HG02840 (cell line): ENCODE data around the gene BANP.
"Not testable (repeated sequence)": the region's sequence is repeated elsewhere in the genome, so short reads cannot be mapped to it uniquely, and the experiment has no call there.

Experiments
- ATAC-seq: cut with Tn5 transposase; IDR thresholded peaks from one replicate; pipeline ENCODE4 v1.9.1; 2021; ENCODE audit warnings: mild to moderate bottlenecking, moderate library complexity, moderate number of reproducible peaks; ENCODE audit not compliant: unreplicated experiment, low FRiP score

Gene BANP, protein sequence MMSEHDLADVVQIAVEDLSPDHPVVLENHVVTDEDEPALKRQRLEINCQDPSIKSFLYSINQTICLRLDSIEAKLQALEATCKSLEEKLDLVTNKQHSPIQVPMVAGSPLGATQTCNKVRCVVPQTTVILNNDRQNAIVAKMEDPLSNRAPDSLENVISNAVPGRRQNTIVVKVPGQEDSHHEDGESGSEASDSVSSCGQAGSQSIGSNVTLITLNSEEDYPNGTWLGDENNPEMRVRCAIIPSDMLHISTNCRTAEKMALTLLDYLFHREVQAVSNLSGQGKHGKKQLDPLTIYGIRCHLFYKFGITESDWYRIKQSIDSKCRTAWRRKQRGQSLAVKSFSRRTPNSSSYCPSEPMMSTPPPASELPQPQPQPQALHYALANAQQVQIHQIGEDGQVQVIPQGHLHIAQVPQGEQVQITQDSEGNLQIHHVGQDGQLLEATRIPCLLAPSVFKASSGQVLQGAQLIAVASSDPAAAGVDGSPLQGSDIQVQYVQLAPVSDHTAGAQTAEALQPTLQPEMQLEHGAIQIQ

DNA sequence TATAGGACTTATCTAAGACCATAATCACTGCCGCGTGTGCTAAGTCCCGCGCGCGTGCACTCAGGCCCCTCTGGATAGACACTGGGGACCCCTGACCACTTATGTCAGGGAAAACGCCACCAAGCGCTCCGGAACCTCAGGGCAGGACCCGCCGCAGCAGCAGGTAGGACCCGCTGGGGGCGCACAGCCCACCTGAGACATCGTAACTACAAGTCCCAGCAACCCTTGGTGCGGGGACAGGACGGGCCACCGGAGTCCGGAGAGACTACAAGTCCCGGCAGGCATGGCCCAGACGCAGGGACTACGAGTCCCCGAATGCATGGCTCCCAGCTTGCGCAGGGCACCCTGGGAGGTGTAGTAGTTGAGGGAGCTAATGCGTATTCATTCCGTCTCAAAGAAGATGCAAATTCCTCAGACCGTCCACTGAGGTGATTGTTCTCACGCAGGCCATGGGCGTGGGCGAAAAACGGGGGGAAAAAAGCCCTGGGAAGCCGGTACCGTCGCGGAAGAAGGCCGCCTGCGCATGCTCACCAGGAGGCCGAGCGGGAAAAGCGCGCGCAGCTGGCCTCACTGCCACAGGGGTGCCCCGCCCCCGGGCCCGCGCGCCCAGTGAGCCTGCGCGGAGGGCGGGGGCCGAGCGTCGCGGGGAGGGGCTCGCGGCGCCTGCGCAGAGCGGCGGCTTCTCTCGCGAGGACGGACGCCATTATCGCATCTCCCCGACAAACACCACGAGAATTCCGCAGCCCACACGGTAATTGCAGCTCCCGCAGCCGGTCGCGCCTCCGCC is at the start of gene BANP:
Gene BANP (plus strand): TSS at position 670 of the 787 bp plus-strand sequence. CDS start 23,682 bp downstream, outside the sequence.
- ATAC-seq = peak; percentile 89

DNA sequence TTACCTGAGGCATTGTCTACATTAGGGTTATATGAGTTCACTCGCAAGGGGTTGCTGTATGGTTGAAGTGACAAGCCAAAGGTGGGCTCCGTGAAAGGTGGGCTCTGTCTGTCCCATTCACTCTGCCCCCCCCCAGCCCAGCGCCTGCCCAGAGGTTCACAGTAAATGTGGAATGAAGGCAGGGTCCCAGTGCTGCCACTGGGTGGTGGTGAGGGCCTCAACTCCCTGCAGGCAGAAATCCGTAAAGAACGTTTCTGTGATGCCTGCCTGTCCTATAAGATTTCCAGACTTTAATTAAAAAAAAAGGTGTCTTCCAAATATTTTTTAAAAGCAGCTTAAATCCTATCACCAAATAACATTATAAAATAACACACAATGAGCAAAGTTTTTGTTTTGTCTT is 46.3 kb upstream of the BANP start:
- ATAC-seq = not testable (repeated sequence)

DNA sequence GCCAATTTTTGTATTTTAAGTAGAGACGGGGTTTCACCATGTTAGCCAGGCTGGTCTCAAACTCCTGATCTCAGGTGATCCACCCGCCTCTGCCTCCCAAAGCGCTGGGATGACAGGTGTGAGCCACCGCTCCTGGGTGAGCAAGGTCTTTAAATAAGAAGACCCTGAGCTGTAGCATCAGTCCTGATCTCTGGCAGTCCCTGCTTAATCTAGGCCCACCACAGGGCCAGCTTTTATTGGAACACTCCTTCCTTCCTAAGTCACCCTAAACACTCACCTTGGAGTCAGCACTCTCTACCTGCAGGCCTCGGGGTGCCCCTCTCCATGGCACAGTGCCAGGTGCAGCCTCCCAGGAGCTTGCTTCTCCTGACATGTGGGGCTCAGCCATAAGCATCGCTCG is 45.7 kb upstream of the BANP start:
- ATAC-seq = not testable (repeated sequence)

DNA sequence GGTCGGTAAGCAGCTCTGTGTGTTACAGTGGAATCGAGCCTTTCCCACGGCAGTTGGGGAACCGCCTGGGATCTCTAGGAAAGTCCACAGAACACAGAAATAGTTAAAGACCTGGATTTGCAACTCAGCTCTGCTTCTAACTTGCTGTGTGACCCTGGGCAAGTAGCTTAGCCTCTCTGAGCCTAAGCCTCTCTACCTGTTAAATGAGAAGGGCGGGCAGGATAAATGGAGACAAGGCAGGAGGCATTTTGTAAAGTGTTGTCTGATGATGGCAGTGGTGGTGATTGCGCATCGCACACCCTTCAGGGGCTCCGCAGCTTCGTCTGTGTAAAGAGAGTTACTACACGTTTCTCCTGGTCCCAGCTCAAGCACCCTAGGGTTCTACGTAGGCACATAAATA is 43.1 kb upstream of the BANP start:
- ATAC-seq = not testable (repeated sequence)

DNA sequence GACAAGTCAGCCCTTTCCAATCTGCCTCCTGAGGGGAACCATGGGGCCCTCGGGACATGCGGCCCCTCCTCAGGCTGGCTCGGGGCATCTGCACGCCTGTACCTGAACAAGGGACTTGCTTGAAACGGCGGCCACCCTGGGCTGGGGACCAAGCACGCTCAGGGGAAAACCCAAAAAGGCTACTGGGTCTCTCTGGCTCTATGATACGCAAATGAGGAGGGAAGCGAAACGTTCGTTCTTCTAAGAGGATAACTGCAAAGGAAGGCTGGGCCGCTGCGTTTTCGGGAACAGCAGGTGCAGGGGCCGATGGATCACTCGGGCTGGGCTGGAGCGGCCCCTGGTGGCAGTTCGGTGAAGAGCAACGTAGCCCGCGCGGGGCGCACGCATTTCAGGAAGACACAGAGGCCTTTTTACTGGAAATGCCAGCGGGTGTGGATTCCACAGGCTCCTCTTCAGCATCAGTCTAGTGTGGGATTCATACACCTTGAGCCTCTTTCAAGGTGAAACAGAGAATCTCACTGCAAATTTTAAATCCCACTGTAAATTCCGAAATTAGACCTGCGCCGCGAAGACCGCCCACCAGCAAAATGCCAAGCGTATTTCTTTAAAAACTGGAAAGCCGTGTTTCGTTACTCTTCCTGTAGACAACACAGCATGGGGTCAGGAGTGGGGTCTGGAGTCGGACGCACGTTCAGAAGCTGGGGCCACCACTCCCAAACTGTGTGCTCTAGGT is 41.9 kb upstream of the BANP start:
- ATAC-seq = peak; percentile 65

DNA sequence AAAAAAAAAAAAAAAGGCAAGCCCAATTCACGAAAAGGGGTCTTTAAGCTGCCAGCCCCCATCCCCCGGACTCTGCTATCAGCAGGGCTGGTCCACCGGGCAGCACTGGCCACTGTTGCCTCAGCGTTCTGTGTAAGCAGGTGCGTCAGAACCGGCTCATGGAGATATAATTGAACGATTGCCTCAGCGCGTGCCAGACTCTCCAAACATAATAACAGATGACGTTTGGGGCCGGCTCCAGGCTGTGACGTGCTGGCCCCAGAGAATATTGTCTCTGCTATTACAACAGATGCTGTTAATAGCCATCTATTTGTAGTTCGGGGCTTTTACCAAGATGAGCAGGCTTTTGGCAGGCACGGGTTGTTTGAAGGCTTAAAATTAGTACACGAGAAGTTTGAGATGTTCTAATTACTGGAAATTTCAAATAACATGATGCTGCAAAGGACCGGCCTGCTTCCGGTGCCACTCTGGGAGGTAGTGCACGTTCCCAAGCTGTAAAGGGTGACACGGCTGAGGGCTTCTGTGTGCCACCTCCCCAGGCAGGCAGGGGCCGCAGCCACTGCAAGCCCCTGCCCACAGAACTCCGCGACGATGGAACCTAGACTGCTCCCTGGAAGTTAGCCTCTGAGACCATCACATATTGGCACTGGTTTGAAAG is 40.0 kb upstream of the BANP start:
- not testable (repeated sequence) for ATAC-seq

DNA sequence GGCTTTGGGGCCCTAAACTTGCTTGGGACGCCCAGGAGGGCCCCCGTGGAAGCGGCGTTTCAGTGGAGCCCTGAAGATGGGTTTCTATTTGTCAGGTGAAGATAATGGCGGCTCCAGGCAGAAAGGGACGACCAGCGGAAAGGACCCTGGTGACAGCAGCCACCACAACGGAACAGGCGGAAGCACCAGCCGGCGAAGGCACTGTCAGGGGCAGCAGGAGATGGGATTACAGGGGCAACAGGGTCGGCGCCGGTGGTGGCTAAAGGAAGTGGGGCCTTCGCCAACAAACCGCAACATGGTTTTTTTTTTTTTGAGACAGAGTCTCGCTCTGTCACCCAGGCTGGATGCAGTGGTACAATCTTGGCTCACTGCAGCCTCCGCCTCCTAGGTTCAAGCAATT is 38.5 kb upstream of the BANP start:
- not testable (repeated sequence) for ATAC-seq

DNA sequence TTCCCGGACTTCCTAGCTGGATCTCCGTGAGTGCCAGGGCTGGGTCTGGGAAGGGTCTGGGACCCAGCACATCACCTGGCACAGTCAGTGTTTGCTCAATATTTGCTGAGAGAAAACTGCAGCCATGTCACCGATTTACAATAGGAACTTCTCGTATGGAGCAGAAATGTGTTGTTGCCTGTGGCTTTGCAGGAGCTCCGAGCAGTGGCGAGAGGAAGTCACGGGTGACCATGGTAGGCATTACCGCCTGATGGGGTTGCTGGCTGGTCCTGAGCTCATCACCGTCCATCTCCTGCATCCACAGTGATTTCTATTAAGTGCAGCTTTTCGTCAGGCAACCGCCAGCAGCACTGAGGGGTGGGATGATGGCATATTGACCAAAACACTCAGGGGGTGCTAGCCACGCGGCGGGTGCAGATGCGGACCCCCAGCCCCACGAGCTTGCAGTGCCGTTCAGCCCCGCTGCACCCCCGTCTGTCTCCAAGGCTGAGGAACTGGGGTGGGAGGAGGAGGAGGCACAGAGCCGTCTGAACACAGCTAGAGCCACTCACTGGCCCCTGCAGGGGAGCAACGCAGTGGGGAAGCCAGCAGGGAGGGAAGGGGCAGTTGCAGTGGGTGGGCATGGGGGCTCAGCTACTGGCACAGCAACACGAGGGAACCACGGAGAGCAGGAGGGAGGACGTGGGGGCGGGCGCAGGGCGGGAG is 37.1 kb upstream of the BANP start:
- ATAC-seq = not testable (repeated sequence)

DNA sequence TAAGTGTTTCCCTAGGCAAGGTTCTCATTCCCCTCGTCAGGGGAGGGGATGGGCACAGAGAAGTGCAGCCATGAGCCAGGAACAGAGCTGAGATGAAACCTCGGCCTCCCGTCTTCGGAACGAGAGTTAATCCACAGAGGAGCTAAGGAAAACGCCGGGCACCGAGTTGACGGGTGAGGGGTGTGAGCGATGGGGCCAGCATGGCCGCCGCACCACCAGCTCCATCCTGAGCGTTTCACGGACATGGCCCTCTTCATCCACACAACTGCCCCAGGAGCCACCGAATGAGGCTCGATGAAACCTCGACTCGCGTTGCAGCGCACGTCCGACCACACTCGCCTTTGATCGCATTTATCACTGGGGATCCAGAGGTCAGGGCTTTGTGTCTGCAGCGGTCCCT is 36.4 kb upstream of the BANP start:
- no peak for ATAC-seq

DNA sequence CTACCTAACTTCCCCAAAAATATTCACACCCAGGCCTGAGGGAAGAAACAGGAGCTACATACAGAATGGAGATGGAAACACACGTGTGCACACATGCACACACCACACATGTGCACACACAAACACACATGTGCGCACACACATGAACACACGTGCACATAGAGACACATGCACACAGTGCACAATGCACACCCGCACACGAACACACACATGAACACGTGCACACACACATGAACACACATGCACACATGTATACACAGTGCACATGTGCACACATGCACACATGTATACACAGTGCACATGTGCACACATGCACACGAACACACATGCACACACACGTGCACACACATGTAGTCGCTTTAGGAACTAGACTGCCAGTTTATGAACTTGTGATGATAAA is 33.7 kb upstream of the BANP start:
- ATAC-seq = no peak

DNA sequence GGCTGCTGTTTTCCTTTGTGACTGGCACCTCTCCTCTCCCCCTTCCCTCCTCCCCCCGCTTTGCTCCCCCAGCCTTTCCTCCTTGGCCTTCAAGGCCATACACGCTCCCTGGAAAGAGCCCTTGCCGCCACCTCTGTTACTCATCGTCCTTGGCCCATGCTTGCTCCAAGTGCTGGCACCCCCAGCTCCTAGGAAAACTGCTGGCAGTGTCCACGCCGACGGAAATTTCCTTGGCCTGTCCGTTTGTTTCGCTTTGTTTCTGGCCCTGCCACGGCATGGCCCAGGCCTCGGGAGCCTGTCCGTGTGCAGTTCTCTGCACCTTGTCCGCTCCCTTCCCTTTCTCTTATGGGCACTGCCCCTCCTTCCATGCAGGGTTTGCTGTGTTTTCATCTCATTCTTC is 32.9 kb upstream of the BANP start:
- ATAC-seq = no peak

DNA sequence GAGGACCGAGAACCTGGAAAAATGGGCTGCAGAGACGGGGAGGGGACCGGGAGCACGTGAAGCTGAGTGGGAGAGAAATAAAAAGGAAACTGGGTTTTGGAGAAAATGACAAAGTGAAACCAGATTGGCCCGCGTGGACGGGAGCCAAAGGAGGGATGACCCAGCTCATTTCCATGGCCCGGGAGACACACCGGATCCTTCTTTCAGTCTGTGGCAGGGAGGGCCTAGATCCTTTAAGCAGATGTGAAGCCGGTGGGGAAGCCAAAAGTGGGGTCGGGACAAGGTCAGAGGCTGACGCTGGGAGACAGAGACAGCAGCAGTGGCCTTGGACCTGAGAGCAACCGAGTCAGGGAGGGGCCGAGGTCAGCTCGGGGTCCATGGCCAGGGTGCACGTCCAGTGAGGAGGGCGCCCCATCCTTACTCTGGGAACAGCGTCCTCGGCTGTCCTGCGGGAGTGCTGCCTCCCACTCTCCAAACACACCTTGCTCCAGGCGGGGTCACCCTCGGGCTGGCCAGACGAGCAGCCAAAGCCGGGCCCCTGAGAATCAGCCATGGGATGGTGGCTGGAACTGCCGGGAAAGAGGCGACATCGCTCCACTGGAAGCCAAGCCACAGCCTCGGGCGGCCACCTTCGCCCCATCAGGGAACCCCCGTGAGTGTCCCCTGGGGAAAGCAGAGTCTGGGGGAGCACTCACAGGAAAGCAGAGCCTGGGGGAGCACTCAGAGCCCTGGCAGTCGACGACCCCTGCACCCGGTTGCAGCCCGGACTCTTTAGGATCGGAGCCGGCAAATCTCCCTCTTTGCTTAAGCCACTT is 32.2 kb upstream of the BANP start:
- no peak for ATAC-seq

DNA sequence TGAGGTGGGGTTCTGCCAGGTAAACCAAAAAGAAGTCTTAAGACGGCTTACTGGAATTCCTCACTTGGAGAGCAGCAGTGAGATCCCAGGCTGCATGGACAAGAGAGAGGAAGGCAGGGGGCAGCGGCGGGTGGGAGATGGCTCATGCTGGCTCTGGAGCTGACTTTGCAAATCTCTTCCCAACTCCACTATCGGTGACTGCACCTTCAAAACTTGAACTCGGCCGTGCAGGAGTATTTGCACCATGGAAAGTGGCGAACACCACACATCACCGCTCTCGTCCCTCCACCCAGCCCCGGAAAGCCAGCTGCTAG is 31.6 kb upstream of the BANP start:
- no peak for ATAC-seq

DNA sequence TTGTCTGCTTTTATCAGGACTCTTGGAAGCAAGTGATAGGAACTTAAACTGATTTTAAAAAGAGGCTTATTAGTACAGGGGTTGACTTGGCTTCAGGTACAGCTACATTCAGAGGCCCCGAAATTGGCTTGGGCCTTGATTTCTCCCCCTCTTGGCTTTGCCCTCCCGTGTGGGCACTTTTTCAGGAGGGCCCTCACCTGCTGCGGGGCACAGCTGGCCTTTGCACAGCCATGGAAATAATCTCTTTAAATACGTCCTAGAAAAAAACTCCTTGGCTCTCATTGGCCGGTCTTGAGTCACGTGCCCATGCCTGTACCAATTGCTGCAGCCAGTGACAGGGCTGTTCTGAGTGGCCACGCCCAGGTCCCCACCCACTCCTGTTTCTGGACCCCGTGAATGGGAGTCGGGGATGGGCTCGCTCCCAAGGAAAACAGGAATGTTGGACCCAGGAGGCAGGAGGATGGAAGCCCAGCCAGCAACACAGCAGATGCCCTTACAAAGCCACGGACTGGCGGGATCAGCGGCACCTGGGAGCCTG is 29.9 kb upstream of the BANP start:
- ATAC-seq = no peak

DNA sequence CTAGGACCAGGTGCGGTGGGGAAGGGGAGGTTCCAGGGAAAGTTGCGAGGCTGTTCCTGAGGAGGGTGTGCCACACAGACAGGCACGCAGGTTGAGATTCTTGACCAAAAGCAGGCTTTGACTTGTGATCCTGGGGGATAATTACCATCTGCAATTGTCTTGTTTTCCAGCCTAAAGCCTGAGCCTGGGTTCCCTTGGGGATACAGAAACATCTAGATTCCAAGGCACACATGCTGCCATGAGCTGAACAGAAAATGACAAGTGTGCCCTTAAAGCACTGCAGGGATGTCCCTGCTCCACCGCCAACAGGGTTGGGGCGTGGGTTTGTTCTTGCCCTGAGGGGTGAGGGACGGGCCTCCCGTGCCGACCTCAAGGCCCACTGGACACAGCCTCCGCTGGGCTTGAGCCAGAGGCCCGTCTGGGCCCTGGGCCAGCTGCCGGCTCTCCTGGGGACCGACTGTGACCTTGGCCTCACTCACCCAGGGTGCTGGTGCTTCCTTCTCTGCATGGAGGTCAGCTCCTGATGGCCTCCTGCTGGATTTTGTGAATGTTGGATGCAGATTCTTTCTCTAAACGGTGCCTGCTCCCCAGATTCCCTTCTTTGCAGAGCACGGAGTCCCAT is 28.9 kb upstream of the BANP start:
- no peak for ATAC-seq

DNA sequence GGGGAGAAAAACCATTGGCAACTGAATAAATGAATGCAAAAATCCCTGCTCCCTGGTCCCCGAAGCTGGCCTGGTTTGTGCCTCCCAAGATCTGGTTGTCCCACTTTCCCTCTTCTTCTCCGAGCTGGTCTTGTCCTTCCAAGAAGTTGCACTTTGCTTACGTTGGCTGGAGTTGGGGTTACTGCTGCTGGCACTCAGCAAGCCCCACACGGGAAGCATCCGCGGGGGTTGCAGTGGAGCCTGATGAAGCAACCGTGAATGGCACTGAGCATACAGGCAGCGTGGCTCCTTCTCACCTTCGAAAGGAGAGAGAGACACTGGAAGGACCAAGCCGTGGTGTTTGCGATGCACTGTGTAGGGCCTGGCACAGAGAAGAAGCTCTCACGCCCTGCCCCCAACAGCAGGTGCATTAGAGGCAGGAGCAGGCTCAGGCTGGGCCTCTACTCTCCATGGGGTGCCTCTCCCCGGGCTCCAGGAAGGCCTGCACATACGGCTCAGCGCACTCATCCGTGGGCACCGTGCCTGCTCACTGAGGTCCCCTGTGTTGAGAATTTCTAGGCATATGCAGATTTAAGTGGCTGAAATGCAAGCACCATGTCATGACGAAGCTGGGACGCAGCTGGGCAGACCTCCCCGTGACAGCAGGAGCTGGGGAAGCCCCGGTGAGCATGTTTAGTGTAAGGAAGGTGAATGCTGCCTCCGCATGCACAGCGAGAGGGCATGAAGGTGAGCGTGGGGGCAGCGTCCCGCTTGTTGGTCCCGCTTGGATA is 27.0 kb upstream of the BANP start:
- ATAC-seq = no peak

DNA sequence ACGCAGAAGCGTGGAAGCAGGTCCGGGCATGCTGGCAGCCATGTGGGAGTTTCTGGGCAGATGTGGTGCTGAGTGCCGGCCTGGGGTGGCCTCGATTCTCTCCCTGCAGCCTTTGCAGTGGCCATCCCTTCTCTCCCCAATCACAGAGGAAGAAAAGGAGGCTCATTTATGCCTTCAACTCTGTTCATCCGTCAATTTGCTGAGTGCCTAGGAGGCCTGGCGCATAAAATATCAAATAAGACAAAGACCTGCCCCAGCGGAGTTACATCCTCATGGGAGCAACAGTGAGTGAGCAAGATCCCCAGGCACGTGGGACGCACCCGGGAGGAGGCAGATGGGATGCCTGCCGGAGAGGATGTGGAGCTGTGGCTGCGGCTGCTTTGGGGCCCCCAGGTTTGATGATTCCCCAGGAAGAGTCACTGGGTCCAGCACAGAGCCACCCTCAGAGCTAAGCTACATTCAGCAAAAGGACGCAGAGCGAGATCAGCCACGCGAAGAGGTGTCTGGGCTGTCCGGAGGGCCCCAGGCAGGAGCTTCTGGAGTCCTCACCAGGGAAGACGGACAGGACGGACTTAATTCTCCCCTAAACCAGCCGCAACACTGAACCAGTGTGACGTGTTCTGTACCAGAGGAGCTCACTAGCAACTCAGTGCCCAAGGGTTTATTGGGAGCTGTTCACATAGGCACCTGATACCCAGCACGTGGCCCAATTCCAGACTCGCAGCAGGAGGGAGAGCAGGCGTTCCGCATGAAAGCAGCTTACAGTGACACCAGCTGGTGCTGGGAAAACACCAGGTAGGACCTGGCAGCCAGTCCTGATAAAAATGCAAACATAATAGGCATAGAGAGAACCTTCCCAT is 26.2 kb upstream of the BANP start:
- no peak for ATAC-seq
